Activated B cell treated with CpG ODN at 0.5 μM for 24 hours (primary cell): Measurements from ENCODE around the gene KDELR3. TPM values are rescaled to one million over a fixed set of nuclear protein-coding genes. Genes with fewer than 3 reads are reported as not detected.

ENCODE experiments used
- ATAC-seq: fragments of 200-7000 bp; cut with Tn5 transposase; one replicate; pipeline ENCODE4 v1.10.0; 2021; ENCODE audit warnings: low read depth, mild to moderate bottlenecking, moderate library complexity
- CTCF ChIA-PET: fragments of 350-600 bp; sonication (Branson Sonifier 250); formaldehyde crosslinking; loops from one replicate; lab custom pipeline; 2021; ENCODE audit warnings: antibody characterized with exemption; lab: Charles Lee
- POLR2A ChIA-PET: fragments of 350-600 bp; sonication (Branson Sonifier 250); formaldehyde crosslinking; loops from one replicate; lab custom pipeline; 2021; ENCODE audit warnings: antibody characterized with exemption; lab: Charles Lee
- DNase-seq: peaks from one replicate; pipeline ENCODE4 v3.0.0; 2022
- H3K27ac Mint-ChIP-seq: one replicate; pipeline ENCODE4 v1.8.0; 2020; ENCODE audit warnings: mixed read lengths
- H3K27me3 Mint-ChIP-seq: one replicate; pipeline ENCODE4 v1.8.0; 2021; ENCODE audit warnings: mixed read lengths
- H3K36me3 Mint-ChIP-seq: one replicate; pipeline ENCODE4 v1.8.0; 2021; ENCODE audit warnings: low read depth, mixed read lengths
- H3K4me1 Mint-ChIP-seq: one replicate; pipeline ENCODE4 v1.8.0; 2021; ENCODE audit warnings: mixed read lengths
- H3K4me3 Mint-ChIP-seq: one replicate; pipeline ENCODE4 v1.8.0; 2020; ENCODE audit warnings: mild to moderate bottlenecking, mixed read lengths
- H3K9me3 Mint-ChIP-seq: one replicate; pipeline ENCODE4 v1.8.0; 2020; ENCODE audit warnings: mixed read lengths
- intact Hi-C: fragments of 100-400 bp; cut with micrococcal nuclease; formaldehyde crosslinking; loops from one replicate; pipeline ENCODE4 v1.15.1; 2024
- total RNA-seq: library from RNA; stranded (reverse); gene quantifications from 2 replicates; pipeline ENCODE4 v1.2.3, GENCODE V29; 2022
- TF ChIP-seq, protein P1 (sequence below): fragments of 200-600 bp; IDR thresholded peaks from one replicate; pipeline ENCODE4 v1.8.0; 2022; ENCODE audit warnings: antibody characterized with exemption, mild to moderate bottlenecking

The KDELR3 gene
- total RNA-seq, 1 donor from 2014 or later = not detected

DNA sequence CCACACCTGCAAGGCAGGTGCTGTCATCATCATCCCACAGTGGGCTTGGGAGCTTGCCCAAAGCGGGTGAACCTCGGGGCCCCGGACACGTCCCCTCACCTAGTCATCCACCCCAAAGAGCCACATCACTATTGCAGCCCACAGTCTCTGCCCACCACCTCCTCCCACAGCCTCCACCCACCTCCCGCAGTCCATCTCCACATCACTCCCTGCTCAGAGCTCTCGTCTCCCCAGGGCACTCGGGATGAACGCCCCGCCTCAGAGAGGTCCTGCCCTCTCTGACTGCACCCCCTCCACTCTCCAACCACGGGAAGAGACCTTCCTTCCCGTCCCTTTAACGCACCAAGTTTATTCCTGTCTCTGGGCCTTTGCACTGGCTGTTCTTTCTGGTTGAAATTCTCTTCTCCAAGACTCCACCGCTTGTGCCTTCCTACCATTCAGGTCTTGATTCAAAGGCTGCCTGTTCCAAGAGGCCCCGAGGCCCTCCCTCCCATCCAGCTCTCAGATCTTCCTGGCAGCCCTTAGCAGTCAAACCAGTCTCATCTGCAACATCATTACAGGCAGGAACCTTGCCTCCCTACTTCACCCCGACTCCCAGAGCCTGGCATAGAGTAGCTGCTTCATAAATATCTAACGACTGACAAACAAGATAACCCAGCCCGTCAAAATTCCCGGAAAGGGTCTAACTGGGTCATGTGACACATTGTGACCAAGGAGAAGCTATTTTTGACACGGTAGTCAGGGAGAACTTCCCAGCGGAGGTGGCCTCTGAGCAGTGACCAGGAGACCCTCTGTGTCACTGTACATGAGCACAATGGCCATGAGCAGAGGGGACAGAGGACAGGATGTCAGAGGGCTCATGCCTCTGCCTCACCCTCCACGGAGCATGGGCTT lies 24.0 kb upstream of the KDELR3 start:
- Mint-ChIP-seq H3K27ac (no peak overlapping the region), H3K4me3 (no peak overlapping the region), H3K4me1 (no peaks in the 10 kb centered on the region), H3K36me3 (no peaks in the 10 kb centered on the region), H3K27me3 (peaks cover 25% of the 10 kb centered on the region), H3K9me3 (no peaks in the 10 kb centered on the region)
- DNase-seq (no peak), ATAC-seq (no peak)
- CTCF ChIA-PET = no interaction called here
- TF ChIP-seq, protein P1, sequence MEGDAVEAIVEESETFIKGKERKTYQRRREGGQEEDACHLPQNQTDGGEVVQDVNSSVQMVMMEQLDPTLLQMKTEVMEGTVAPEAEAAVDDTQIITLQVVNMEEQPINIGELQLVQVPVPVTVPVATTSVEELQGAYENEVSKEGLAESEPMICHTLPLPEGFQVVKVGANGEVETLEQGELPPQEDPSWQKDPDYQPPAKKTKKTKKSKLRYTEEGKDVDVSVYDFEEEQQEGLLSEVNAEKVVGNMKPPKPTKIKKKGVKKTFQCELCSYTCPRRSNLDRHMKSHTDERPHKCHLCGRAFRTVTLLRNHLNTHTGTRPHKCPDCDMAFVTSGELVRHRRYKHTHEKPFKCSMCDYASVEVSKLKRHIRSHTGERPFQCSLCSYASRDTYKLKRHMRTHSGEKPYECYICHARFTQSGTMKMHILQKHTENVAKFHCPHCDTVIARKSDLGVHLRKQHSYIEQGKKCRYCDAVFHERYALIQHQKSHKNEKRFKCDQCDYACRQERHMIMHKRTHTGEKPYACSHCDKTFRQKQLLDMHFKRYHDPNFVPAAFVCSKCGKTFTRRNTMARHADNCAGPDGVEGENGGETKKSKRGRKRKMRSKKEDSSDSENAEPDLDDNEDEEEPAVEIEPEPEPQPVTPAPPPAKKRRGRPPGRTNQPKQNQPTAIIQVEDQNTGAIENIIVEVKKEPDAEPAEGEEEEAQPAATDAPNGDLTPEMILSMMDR = no peak
- POLR2A ChIA-PET = no interaction called here
- intact Hi-C loops = no loop called here

DNA sequence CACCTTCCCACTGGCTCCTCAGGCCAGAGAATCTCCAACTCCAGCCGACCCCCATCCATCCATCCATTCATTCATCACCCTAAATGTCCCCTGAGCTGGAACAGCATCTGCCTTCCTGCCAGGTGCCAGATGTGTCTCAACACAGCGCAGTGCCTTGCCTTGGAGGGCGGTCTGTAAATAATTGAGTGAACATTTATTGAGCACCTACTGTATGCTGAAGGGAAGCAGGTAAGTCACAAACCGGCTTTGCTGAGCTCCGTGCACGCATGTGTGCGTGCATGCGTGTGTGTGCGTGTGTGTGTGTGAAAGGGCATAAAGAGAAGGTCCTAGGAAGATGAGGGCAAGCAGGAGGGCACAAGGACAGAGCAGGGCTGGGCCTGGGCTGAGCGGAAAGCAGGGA lies 23.1 kb upstream of the KDELR3 start:
- Mint-ChIP-seq H3K4me3 (no peak overlapping the region), H3K27ac (no peak overlapping the region), H3K27me3 (peaks cover 30% of the 10 kb centered on the region), H3K9me3 (no peaks in the 10 kb centered on the region), H3K4me1 (no peaks in the 10 kb centered on the region), H3K36me3 (no peaks in the 10 kb centered on the region)
- DNase-seq = no peak
- ChIA-PET CTCF (no interaction called here), POLR2A (no interaction called here)
- TF ChIP-seq, protein P1 = no peak
- ATAC-seq = no peak
- intact Hi-C loops = no loop called here

DNA sequence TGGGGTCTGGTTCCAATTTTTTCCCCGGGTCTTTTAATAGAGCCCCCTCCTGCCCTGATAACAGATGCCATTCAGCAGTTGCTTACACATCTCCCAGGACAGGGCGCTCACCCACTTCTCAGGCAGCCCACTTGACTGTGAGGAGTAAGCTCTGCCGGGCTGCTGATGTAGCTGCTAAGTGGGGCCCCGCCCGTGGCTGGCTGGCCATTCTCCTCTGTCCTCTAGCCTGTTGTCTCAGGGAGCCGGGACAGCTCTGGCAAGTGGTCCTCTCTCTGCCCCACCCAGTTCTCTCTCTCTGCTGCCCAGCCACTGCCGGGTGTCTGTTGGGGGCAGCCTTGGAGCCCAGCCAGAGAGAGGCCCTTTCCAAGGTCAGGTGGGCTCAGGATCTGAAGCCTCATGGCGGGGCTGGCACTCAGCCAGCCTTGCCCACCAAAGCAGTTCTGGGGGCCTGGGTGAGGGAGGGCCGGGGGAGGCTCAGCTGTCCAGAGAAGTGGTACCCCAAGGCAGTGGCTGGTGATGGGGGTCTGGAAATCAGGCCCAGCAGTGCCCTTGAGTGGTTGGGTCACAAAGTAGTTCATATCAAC lies 21.8 kb upstream of the KDELR3 start:
- POLR2A ChIA-PET = interaction anchor here (0.7 kb wide), 1 partner anchor 839 kb away, joined by 3 read pairs; no protein-coding TSS in a partner anchor
- DNase-seq (no peak), ATAC-seq (no peak)
- Mint-ChIP-seq H3K36me3 (no peaks in the 10 kb centered on the region), H3K4me1 (no peaks in the 10 kb centered on the region), H3K9me3 (no peaks in the 10 kb centered on the region), H3K27ac (no peak overlapping the region), H3K4me3 (no peak overlapping the region), H3K27me3 (peaks cover 37% of the 10 kb centered on the region)
- TF ChIP-seq, protein P1 = no peak
- intact Hi-C loops = no loop called here
- CTCF ChIA-PET = no interaction called here

DNA sequence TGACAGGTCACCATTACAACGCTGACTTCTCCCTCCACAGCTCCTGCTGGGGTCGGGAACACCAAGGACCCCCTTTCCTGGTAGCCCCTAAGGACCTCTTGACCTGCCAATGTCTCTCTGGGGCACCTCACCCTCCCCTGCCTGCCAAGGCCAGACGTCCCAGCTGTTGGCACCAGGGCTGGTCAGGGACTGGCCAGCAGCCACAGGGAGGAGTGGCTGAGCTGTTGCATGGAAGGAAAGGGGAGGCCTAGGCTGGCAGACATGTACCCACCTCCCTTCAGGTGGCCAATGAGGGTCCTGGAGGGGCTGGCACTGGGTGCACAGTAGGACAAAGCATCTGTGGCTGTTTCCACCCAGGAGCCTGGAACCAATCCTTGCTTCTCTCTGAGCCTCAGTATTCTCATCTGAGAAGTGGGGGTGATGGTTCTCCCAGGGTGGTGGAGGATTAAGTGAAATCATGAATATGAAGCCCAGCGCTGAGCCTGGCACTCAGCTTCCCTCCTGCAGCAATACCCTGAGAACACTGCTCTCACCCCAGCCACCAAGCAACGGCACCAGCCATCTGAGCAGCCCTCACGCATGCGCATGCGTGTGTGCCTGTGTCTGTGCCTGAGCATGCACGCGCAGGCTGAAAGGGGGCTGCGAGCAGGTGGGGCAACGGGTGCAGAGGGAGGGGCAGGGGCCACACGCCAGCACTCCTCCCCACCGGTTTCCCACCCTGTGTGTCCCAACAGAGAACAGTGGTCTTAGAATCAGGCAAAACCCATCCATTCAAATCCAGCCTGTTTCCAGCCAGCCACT lies 18.8 kb upstream of the KDELR3 start:
- DNase-seq (no peak), ATAC-seq (no peak)
- Mint-ChIP-seq H3K4me1 (peaks cover 7% of the 10 kb centered on the region), H3K9me3 (no peaks in the 10 kb centered on the region), H3K27ac (no peak overlapping the region), H3K27me3 (peaks cover 49% of the 10 kb centered on the region), H3K36me3 (no peaks in the 10 kb centered on the region), H3K4me3 (no peak overlapping the region)
- intact Hi-C loops = no loop called here
- POLR2A ChIA-PET = no interaction called here
- CTCF ChIA-PET = no interaction called here
- TF ChIP-seq, protein P1 = no peak

DNA sequence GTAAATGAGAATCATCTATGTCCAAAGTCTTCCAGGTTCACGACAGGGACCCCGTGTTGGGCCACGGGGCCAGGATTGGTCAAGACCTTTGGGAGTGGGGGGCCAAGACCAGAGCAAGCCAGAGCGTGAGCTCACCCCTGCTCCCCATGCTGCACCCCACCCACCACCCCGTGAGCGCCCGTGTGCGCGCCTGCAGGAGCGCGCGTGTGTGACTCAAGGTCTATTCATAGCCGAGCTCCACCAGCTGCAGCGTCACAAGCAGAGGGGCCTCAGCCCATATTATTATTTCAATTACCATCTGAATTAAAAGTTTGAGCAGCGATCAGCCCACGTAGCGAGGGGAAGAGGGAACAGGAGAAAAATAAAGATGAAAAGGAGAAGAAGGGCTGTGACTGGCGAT lies 18.1 kb upstream of the KDELR3 start:
- Mint-ChIP-seq H3K27ac (no peak overlapping the region), H3K36me3 (no peaks in the 10 kb centered on the region), H3K9me3 (no peaks in the 10 kb centered on the region), H3K4me1 (peaks cover 11% of the 10 kb centered on the region), H3K27me3 (peaks cover 48% of the 10 kb centered on the region), H3K4me3 (no peak overlapping the region)
- POLR2A ChIA-PET = no interaction called here
- DNase-seq (no peak), ATAC-seq (no peak)
- TF ChIP-seq, protein P1 = no peak
- intact Hi-C loops = no loop called here
- CTCF ChIA-PET = no interaction called here
